Skeletal muscle cell (primary cell): ENCODE results near the gene C10orf90.

Experiments
- DNase-seq: peaks from one replicate; pipeline ENCODE4 v3.0.0-alpha.2; 2010; ENCODE audit warnings: low read depth
- H3K4me3 ChIP-seq: 2 replicates; pipeline ENCODE4 v1.5.1; 2011; ENCODE audit warnings: low read depth, mild to moderate bottlenecking, control low read depth, low read length, moderate library complexity

Gene C10orf90

GRCh38 chr10:126420567-126421300 lies 249.8 kb downstream of the C10orf90 start:
- peak; percentile 69 for DNase-seq
- H3K4me3 ChIP-seq, result no peak overlapping the region

- no peak for DNase-seq
- H3K4me3 ChIP-seq, result no peak overlapping the region
These were observed 253.2 kb downstream of the C10orf90 start for GRCh38 chr10:126417220-126417825.

- no peak overlapping the region for H3K4me3 ChIP-seq
These were observed 260.7 kb downstream of the C10orf90 start for GRCh38 chr10:126409821-126410220.

GRCh38 chr10:126408953-126409641 lies 261.4 kb downstream of the C10orf90 start:
- no peak overlapping the region for H3K4me3 ChIP-seq
- DNase-seq, result no peak

More at GRCh38 chr10:126409821-126410220, 260.7 kb downstream of the C10orf90 start:
- no peak for DNase-seq

- no peak overlapping the region for H3K4me3 ChIP-seq
- DNase-seq, result no peak
These were observed 262.7 kb downstream of the C10orf90 start for GRCh38 chr10:126407831-126408230.

- DNase-seq, result no peak
- H3K4me3 ChIP-seq, result no peak overlapping the region
These were observed 265.2 kb downstream of the C10orf90 start for GRCh38 chr10:126405239-126405775.

- no peak for DNase-seq
- no peak overlapping the region for H3K4me3 ChIP-seq
These were observed 267.5 kb downstream of the C10orf90 start for GRCh38 chr10:126402721-126403695.

- H3K4me3 ChIP-seq, result no peak overlapping the region
- no peak for DNase-seq
These were observed 269.9 kb downstream of the C10orf90 start for GRCh38 chr10:126400641-126401040.

- no peak overlapping the region for H3K4me3 ChIP-seq
- no peak for DNase-seq
These were observed 271.6 kb downstream of the C10orf90 start for GRCh38 chr10:126398924-126399323.

GRCh38 chr10:126398383-126398743 lies 272.1 kb downstream of the C10orf90 start:
- DNase-seq, result no peak
- H3K4me3 ChIP-seq, result no peak overlapping the region

GRCh38 chr10:126397640-126398382 lies 272.7 kb downstream of the C10orf90 start:
- no peak overlapping the region for H3K4me3 ChIP-seq
- peak; percentile 96 for DNase-seq

- no peak overlapping the region for H3K4me3 ChIP-seq
- no peak for DNase-seq
These were observed 273.3 kb downstream of the C10orf90 start for GRCh38 chr10:126397156-126397555.

- DNase-seq, result no peak
- H3K4me3 ChIP-seq, result no peak overlapping the region
These were observed 275.5 kb downstream of the C10orf90 start for GRCh38 chr10:126394948-126395347.

- H3K4me3 ChIP-seq, result no peak overlapping the region
- DNase-seq, result no peak
These were observed 277.4 kb downstream of the C10orf90 start for GRCh38 chr10:126393076-126393475.

- H3K4me3 ChIP-seq, result no peak overlapping the region
- no peak for DNase-seq
These were observed 278.0 kb downstream of the C10orf90 start for GRCh38 chr10:126392469-126392868.

GRCh38 chr10:126392068-126392467 lies 278.4 kb downstream of the C10orf90 start:
- no peak for DNase-seq
- H3K4me3 ChIP-seq, result no peak overlapping the region

GRCh38 chr10:126391192-126391885 lies 279.2 kb downstream of the C10orf90 start:
- DNase-seq, result peak; percentile 58
- H3K4me3 ChIP-seq, result no peak overlapping the region

- DNase-seq, result no peak
- H3K4me3 ChIP-seq, result no peak overlapping the region
These were observed 280.2 kb downstream of the C10orf90 start for GRCh38 chr10:126390324-126390723.
